IPS DF 4.7 (cell line): ENCODE data around the gene PYROXD2.

Experiments used
- DNase-seq: peaks from one replicate; pipeline ENCODE4 v3.0.0-alpha.2; 2013; ENCODE audit warnings: low spot score; ENCODE audit errors: extremely low read depth

PYROXD2 gene

DNA sequence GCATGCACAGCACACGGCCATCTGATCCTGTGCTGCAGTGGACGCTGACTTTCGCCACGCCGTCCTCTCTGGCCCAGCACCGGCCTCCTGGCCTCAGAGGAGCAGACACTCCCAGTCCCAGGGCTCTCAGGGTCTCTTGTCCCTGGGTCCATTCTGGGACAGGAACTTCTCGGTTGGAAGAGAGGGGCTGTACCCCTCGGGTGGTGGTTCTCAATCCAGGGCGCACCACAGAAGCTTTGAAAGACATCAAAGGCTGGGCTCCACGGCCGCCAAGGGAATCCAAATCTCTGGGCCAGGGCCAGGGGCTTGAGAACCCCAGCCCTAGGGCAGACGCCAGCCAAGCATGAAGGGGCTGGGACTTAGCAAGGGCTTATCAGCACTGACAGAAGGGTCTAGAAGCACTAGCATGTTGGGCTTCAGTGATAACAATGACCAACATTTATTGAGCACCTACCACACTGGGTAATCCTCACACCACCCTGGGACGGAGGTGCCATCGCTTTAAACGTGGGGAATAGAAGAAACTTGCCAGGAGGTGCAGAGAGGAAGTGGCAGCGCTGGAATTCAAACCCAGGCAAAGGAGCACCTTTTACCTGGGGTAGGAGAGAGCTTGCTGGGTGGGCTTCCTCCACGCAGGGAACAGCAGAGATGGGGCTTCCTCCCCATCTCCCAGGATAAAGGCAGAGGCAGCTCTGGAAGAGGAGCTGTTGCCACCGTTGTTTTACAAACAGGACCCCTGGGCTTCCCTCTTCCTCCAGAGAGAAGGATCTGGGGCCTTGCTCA lies 1.8 kb upstream of the PYROXD2 start:
- no peak for DNase-seq

GRCh38 chr10:98415731-98416119 lies 743 bp upstream of the PYROXD2 start:
- DNase-seq, result no peak

- DNase-seq, result no peak
These were observed 427 bp downstream of the PYROXD2 start for GRCh38 chr10:98414578-98414931.

DNA sequence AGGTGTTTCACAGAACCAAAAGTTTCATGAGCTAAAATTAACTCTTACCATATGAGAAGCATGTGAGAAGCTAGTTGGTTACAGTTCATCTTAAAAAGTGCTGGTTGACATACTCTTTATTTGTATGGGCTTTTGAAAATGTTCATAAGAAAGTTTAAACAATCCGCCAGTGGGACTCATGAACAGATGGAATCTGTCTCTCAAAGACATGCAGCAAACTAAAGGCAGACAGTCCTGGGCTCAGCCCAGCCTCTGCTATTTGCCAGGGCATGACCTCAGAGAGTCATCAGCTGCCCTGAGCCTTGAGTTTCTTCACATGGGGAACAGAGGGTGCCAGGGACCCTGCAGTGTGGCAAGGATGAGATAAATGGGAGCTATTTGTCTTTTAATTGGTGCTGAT lies 3.2 kb downstream of the PYROXD2 start:
- DNase-seq, result no peak

- DNase-seq, result no peak
These were observed 3.8 kb downstream of the PYROXD2 start for GRCh38 chr10:98411166-98411565.

DNA sequence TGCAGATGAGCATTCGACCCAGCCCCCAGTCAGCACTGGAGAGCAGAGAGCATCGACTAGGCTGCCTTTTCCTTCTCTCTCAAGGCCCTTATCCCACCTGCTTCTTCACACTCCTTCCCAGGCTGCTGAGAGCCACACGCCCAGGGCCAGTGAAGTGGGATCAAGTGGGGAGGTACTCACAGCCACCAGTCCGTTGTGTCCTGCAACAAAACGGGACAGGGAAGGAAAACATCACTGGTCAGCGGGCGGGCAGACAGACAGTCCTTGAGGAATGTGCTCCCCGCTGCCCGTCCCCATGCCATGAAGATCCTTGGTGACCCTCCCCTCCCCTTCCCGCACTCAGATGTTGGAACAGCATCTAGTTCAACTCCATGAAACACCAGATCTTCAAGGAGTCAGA lies 4.2 kb downstream of the PYROXD2 start:
- no peak for DNase-seq

DNA sequence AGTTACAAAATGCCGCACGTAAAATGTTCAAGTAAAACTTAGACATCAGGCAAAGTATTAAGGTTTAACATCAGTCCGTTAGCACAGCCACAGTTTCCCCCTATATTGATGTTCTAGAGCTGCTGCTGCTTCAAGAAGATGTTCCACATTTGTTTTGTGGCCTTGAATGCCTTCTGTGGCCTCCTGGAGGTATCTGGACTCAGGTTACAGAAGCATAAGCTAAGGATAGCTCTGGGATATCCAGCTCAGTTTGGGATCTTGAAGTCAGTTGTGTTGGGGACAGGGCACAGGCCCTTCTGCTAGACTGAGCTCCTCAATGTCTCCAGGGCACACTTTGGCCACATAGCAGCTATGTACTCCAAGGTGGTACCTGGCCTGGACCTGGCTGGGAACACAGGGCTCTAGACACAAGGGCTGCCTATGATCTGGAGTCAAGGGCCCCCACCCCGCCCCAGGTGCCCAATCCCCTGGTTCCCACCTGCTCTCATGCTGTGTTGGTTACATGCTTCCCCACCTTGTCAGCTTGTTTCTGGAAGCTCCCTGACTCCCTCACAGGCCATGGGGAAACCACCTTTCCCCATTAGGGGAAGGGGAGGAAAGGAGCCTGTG lies 4.7 kb downstream of the PYROXD2 start:
- DNase-seq, result no peak

GRCh38 chr10:98408799-98409198 lies 6.2 kb downstream of the PYROXD2 start:
- no peak for DNase-seq

GRCh38 chr10:98407744-98408241 lies 7.2 kb downstream of the PYROXD2 start:
- no peak for DNase-seq

DNA sequence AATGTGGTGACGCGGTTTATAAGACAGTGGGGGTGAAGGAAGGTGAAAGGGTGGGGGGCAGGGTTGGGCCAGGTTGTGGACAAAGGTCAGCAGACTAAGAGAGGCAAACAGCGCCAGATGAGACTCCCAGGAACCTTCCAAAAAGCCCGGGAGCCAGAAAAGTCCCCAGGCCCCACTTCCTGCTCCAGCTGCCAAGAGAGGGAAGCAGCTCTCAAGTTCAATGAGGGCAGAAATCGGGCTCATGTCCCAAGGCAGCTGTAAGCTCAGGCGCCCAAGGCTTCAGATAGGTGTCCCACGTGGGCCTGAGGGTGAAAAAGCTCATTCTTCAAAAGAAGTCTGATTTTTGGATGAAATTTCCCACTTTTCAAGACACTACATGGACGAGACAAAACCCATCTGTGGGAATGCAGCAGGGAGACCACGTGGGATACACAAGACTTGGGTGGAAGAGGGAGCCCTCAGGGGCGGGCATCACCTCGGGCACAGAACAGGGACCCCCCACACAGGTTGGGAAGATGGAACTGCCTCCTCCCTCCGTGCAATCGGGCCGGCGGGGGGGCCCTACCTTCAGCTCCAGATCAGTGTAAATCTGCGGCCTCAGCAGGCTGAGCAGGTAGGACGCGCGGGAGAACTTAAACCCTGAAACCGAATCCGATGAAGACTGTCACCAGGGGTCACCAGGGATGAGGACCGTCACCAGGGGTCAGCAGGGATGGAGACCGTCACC lies 7.8 kb downstream of the PYROXD2 start:
- no peak for DNase-seq

DNA sequence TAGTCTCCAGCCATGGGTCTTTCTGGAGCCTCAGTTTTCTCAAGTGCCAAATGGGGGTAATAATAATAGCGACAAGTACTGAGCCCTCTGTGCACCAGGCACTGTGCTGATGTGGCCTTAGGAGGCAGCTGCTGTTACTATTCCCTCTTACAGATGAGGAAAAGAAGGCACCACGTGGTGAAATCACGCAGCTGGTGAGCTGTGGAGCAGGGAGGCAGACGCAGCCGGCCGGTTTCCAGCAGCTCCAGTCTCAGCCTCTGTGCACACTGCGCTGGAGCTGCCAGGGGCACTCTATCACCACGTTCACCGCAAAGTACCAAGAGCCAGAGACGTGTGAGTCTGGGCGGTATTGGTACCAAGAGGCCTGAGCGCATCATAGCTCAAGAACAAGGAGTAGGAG lies 9.6 kb downstream of the PYROXD2 start:
- DNase-seq, result no peak

DNA sequence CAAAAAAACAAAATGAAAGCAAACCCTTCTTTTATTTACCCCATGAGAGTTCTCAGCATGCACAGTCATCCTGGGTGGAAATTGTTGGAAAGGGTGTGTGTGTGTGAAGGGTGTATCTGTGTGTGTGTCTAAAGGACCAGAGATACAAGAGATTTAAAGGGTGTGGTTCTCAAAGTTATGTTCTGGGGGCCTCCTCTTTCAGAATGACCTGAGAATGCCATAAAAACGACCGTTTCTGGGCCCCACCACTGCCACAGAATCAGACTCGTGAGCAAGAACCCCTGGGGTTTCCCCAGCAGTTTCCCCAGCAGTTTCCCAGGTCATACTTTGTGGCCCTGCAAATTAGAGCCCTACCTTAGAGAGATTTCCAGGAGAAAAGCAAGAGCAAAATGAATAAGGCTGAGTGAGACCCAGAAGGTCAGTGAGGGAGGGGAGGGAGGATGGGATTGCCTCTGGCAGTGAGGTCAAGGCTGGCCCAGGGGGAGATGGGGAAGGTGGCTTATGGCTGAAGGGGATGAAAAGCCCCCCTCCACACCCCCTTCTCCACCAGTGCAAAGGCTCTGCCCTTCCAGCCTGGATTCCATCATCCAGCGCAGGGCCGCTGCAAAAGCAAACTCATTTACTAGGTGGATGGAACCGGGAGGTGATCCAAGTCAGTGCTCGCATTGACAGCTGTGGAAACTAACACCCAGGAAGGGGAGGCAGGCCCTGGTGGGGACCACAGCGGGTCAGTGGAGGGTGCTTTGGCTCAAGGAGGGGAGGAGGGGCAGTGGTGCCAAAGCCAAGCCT lies 10.2 kb downstream of the PYROXD2 start:
- DNase-seq, result no peak

GRCh38 chr10:98403812-98404504 lies 11.0 kb downstream of the PYROXD2 start:
- no peak for DNase-seq

DNA sequence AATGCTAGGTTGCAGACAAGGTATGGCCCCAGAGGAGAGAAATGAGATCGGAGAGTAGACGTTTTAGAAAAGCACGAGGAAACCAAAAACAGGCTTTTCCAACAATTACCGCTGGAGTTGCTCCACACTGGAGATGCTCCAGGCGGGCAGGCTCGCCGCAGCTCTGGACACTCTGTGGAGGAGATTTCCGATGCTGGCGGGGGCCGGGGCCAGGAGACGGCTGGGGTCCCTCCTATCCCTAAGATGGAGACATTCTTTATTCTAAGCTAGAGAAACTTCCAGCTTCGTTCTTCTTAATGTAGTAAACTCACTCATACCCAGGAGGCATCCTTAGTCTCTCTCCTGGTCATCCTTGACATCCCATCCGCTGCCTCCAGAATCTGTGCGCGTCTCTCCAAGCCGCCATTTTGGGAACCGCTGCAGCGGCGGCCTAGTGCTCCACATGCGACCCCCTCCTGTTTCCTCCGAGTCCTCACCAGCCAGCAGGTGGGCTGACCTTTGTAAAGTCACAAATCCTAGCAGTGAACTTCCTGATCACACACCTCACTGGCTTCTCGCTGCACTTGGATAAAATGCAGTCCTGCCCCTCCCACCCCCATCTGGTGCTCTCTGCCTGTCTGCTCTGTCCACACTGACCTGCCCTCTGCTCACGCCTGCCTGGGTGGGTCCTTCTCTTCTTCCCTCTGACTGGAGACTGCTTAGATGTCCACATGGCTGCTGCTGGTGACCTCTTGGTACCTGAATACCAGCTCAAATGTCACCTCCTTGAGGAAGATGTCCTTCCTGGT lies 11.9 kb downstream of the PYROXD2 start:
- DNase-seq, result no peak

DNA sequence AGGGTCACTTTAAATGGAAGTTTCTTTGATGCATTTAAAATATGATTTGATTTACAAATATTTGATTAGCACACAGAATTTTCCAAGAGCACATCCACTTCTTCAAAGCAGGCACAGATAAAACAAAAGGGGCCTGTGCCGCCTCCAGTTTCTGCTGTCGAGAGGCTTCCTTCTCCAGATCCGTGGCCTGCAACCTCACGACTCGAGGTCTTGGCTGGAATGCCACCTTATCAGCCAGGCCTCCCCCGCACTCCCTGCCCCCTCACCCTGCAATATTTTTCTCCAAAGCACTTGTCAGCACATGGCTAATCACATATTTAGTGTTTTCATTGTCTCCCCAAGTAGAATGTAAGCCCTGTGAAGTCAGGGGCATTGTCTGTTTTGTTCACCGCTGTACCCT lies 12.5 kb downstream of the PYROXD2 start:
- DNase-seq, result no peak

GRCh38 chr10:98400482-98400881 lies 14.5 kb downstream of the PYROXD2 start:
- no peak for DNase-seq

DNA sequence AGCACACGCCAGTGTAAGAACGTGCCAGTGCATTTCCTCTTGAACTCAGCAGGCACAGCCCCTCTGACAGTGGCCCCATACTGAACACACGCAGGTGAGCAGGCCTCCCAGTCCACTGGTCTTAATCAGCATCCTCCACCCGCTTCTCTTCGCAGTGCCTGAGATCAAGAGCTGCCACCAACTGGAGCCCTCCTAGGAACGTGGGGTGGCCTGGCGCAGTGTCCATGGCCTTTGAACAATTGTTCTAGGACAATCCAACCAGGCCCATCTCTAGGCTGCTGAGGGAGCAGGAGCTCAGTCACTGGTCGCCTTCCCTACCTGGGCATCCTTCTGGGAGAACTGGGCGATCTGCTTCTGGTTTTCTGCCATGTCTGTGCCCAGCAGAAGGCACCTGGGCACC lies 15.2 kb downstream of the PYROXD2 start:
- DNase-seq, result no peak

DNA sequence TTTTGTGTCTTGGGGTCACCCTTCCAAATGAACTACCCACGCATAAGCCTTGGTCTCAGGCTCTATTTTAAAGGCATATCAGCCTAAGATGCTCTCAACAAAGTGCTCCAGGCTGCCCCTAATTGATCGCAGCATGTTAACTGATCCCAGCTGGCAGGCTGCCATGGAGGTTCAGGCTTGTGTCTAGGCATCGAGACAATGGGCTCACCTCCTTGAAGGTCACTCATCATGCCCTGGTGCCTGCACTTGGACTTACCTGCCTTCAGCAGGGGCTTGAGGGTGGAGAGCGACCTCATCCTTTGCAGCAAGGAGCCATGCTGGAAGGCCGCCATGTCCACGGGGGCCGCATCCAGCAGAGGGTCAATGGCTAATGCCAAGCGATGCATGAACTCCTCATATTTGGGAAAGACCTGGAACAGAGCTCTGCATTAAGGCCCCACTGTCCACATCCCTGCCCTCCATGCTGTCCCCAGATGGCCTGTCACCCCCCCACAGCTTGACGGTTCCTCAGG lies 17.8 kb downstream of the PYROXD2 start:
- no peak for DNase-seq

GRCh38 chr10:98396096-98397063 lies 18.6 kb downstream of the PYROXD2 start:
- no peak for DNase-seq
